Ascending aorta (tissue), 2 donors: ENCODE results near the gene SMPD4. TPM values are rescaled to one million over a fixed set of nuclear protein-coding genes. Genes with fewer than 3 reads are reported as not detected.
"Not testable (repeated sequence)": the region's sequence is repeated elsewhere in the genome, so short reads cannot be mapped to it uniquely, and the experiment has no call there.

ENCODE experiments used
- DNase-seq, 2 donors: peaks; one replicate each; pipeline ENCODE4 v3.0.0-alpha.2; 2019; ENCODE audit warnings: low spot score in 2 of 2
- H3K27ac ChIP-seq, 2 donors: fragments of 200-600 bp; sonication (generic); one replicate each; pipeline ENCODE4 v1.5.1; 2016 to 2017; ENCODE audit warnings: mild to moderate bottlenecking in 1 of 2
- H3K27me3 ChIP-seq: fragments of 200-600 bp; sonication (generic); one replicate; pipeline ENCODE4 v1.5.1; 2017
- H3K36me3 ChIP-seq, 2 donors: fragments of 200-600 bp; sonication (generic); one replicate each; pipeline ENCODE4 v1.5.1; 2016
- H3K4me1 ChIP-seq, 2 donors: fragments of 200-600 bp; sonication (generic); one replicate each; pipeline ENCODE4 v1.5.1; 2016 to 2017; ENCODE audit warnings: mild to moderate bottlenecking in 1 of 2
- H3K4me3 ChIP-seq, 2 donors: fragments of 200-600 bp; sonication (generic); one replicate each; pipeline ENCODE4 v1.5.1; 2016 to 2017; ENCODE audit warnings: mild to moderate bottlenecking in 1 of 2
- H3K9me3 ChIP-seq, 2 donors: fragments of 200-600 bp; sonication (generic); one replicate each; pipeline ENCODE4 v1.5.1; 2016
- intact Hi-C: fragments of 100-400 bp; cut with DNase I; formaldehyde crosslinking; loops from one replicate; pipeline ENCODE4 v1.15.1; 2023
- total RNA-seq: library from RNA; depleted of rRNA; stranded (reverse); fragments of >200 nt; gene quantifications from one replicate; pipeline ENCODE4 v1.1.0, GENCODE V29; 2016
- TF ChIP-seq, protein P1 (sequence below), 3 experiments: fragments of 200-600 bp in 2 of 3; fragments of 450-650 bp in 1 of 3; sonication (generic) in 2 of 3; IDR thresholded peaks; one replicate each; pipeline ENCODE4 v1.5.1; 2016 to 2019; ENCODE audit warnings: antibody characterized with exemption in 3 of 3, mild to moderate bottlenecking in 1 of 3, moderate library complexity in 1 of 3

SMPD4 gene
- total RNA-seq, 1 donor from 2014 or later, result 185 TPM

DNA sequence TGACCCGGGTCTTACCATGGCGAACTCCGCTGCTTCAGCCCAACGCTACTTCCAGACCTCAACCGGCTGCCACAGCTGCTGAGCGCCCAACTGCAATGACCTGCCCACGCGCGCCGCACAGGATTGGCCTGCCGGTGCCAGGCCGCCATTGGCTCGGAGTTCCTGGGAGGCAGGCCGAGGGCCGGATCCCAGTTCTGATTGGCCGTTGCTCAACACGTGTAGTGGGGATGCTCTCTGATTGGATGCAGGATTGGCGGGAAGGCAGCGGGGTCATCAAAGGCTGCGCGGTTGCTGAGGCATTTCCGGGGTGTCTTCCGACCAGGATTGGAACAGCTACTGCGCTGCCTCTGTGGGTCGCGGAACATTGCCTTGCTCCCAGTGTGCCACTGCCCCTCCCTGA is 16.9 kb upstream of the SMPD4 start, which contains the start of gene TUBA3E:
Gene TUBA3E, minus strand, starts transcription at position 97 of the 400 bp plus-strand sequence. Its CDS starts 79 bp downstream, at position 18.
- H3K9me3 ChIP-seq, result no peaks in the 10 kb centered on the region
- no peaks in the 10 kb centered on the region for H3K36me3 ChIP-seq
- DNase-seq, result no peak
- no peak within 1 kb of the TSS for H3K4me3 ChIP-seq
- intact Hi-C loops, result no loop called here
- no peaks in the 10 kb centered on the region for H3K27me3 ChIP-seq
- no peaks in the 10 kb centered on the region for H3K4me1 ChIP-seq
- no peak within 1 kb of the TSS for H3K27ac ChIP-seq
- TF ChIP-seq, protein P1, sequence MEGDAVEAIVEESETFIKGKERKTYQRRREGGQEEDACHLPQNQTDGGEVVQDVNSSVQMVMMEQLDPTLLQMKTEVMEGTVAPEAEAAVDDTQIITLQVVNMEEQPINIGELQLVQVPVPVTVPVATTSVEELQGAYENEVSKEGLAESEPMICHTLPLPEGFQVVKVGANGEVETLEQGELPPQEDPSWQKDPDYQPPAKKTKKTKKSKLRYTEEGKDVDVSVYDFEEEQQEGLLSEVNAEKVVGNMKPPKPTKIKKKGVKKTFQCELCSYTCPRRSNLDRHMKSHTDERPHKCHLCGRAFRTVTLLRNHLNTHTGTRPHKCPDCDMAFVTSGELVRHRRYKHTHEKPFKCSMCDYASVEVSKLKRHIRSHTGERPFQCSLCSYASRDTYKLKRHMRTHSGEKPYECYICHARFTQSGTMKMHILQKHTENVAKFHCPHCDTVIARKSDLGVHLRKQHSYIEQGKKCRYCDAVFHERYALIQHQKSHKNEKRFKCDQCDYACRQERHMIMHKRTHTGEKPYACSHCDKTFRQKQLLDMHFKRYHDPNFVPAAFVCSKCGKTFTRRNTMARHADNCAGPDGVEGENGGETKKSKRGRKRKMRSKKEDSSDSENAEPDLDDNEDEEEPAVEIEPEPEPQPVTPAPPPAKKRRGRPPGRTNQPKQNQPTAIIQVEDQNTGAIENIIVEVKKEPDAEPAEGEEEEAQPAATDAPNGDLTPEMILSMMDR (IDR thresholded peaks at IDR 0.05), result no peak

DNA sequence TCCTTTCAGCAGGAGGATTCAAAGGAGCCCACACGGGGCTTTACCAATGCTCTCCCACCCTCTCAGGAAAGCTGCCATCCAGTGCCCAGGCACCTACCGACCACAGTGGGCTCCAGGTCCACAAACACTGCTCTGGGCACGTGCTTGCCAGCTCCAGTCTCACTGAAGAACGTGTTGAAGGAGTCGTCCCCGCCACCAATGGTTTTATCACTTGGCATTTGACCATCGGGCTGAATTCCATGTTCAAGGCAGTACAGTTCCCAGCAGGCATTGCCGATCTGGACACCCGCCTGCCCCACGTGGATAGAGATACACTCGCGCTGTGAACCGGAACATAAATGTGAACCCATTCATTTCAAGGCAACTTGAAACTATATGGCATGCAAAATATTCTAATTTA is 14.7 kb upstream of the SMPD4 start:
- intact Hi-C loops, H3K27ac ChIP-seq, H3K9me3 ChIP-seq, H3K27me3 ChIP-seq, H3K4me1 ChIP-seq, DNase-seq, H3K4me3 ChIP-seq, H3K36me3 ChIP-seq: not testable (repeated sequence)

DNA sequence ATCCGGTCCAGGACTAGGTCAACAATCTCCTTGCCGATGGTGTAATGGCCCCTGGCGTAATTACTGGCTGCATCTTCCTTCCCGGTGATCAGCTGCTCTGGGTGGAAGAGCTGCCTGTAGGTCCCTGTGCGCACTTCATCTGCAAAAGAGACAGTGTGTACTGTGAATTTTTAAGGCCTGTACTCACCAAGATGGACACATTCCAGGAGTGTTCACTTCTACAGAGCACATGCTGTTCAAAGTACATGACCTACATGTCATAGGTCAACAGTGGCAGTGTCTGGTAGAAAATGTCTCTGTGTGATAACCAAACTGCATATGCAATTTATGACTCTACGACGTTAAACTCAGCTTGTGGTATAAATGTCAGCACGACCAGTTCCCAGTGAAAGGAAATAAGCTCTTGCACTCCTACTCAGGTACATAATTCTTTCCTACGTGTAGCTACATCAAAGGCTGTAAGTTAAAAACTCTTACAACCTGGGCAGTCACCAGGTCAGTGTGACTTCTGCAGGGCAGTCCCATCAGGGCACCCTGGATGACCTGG is 13.8 kb upstream of the SMPD4 start:
- H3K27me3 ChIP-seq, H3K27ac ChIP-seq, intact Hi-C loops: not testable (repeated sequence)

DNA sequence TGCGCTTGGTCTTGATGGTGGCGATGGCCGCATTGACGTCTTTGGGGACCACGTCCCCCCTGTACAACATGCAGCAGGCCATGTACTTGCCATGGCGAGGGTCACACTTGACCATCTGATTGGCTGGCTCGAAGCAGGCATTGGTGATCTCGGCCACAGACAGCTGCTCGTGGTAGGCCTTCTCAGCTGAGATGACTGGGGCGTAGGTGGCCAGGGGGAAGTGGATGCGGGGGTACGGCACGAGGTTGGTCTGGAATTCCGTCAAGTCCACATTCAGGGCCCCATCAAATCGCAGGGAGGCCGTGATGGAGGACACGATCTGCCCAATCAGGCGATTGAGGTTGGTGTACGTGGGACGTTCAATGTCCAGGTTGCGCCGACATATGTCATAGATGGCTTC is 12.4 kb upstream of the SMPD4 start:
- H3K4me1 ChIP-seq, H3K9me3 ChIP-seq, intact Hi-C loops, H3K4me3 ChIP-seq, DNase-seq, H3K36me3 ChIP-seq, H3K27ac ChIP-seq, H3K27me3 ChIP-seq: not testable (repeated sequence)

More for the DNA sequence above, 13.8 kb upstream of the SMPD4 start:
- not testable (repeated sequence) for H3K9me3 ChIP-seq, H3K4me1 ChIP-seq, DNase-seq, H3K4me3 ChIP-seq, H3K36me3 ChIP-seq

DNA sequence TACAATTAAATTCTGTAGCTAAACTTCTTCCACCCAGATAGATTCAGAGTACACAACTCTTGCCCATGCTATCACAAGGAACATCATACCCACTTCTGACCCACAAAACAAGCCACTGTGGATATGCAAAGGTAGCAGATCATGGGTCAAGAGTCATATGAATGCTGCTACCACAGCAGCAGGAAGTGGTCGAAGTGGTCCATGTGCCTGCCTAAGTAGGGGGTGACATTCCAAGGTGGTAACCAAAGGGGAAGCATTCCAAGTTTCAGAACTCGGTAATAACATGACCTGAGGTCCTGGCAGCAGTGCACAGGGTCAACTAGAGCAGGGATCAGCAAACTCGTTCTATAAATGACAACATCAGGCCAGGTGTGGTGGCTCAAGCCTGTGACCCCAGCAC is 11.0 kb upstream of the SMPD4 start:
- H3K4me3 ChIP-seq, H3K27ac ChIP-seq, intact Hi-C loops, H3K9me3 ChIP-seq, DNase-seq, H3K4me1 ChIP-seq, H3K36me3 ChIP-seq, H3K27me3 ChIP-seq: not testable (repeated sequence)

DNA sequence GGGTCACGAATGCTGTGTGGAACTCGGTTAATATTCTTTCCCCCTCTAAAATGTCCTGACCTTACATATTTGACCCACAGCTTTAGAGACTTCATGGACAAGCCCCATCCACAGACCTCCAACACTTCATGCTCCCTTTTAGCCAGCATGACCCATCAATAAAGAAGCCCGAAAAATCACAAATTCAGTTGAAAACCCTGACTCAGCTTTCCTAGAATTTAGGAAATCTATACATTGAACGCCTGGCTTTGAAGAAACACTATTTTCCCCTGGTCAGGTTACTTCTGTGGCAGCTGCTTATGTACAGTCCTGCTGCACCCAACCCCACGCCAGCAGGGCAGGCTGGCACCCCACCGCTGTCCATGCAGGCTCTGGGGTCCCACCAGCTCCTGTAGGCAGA is 9.9 kb upstream of the SMPD4 start:
- H3K4me1 ChIP-seq, H3K27me3 ChIP-seq, intact Hi-C loops, H3K9me3 ChIP-seq, H3K27ac ChIP-seq, H3K4me3 ChIP-seq, DNase-seq, H3K36me3 ChIP-seq: not testable (repeated sequence)

DNA sequence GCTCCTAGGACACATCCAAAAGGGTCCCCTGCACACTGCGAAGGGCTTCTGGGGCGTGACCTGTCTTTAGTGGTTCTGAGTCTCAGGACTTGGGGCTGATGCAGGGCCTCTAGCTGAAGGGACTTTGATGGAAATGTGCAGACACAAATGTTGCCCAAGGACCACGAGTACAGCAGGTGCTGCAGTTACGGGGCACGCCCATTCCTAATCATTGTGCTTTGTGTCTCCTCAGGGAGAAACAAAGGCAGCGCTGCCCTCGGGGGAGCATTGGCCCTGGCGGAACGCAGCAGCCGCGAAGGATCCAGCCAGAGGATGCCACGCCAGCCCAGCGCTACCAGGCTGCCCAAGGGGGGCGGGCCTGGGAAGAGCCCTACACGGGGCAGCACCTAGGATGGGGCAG is 8.8 kb upstream of the SMPD4 start:
- peaks cover 6 to 8% of the 10 kb centered on the region in 2 donors for H3K36me3 ChIP-seq
- intact Hi-C loops, result no loop called here
- no peaks in the 10 kb centered on the region for H3K27me3 ChIP-seq
- H3K9me3 ChIP-seq, result no peaks in the 10 kb centered on the region
- TF ChIP-seq, protein P1 (IDR thresholded peaks at IDR 0.05), result no peak
- DNase-seq, result no peak
- no peak overlapping the region for H3K4me3 ChIP-seq
- H3K27ac ChIP-seq, result no peak overlapping the region
- no peaks in the 10 kb centered on the region for H3K4me1 ChIP-seq

DNA sequence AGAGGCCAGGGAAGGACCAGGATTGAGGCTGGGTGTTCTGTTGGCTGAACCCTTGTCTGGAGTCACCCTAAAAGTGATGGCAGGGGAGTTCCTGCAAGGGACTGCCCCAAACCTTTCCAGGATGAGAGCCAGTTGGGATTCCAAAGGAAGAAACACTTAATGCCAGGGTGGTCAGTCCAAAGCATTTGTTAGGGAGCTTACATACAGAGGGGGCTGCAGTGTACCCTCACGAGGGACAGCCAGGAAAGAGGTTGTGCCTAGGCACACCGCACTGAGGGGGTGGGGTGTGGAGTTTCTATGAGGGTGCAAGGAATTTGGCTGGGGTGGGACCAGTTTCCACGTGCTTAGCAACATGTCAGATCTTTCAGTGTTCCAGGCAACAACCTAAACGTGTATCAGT is 7.6 kb upstream of the SMPD4 start:
- H3K27me3 ChIP-seq, H3K9me3 ChIP-seq, DNase-seq, H3K4me1 ChIP-seq, intact Hi-C loops, H3K36me3 ChIP-seq, H3K4me3 ChIP-seq, H3K27ac ChIP-seq: not testable (repeated sequence)

DNA sequence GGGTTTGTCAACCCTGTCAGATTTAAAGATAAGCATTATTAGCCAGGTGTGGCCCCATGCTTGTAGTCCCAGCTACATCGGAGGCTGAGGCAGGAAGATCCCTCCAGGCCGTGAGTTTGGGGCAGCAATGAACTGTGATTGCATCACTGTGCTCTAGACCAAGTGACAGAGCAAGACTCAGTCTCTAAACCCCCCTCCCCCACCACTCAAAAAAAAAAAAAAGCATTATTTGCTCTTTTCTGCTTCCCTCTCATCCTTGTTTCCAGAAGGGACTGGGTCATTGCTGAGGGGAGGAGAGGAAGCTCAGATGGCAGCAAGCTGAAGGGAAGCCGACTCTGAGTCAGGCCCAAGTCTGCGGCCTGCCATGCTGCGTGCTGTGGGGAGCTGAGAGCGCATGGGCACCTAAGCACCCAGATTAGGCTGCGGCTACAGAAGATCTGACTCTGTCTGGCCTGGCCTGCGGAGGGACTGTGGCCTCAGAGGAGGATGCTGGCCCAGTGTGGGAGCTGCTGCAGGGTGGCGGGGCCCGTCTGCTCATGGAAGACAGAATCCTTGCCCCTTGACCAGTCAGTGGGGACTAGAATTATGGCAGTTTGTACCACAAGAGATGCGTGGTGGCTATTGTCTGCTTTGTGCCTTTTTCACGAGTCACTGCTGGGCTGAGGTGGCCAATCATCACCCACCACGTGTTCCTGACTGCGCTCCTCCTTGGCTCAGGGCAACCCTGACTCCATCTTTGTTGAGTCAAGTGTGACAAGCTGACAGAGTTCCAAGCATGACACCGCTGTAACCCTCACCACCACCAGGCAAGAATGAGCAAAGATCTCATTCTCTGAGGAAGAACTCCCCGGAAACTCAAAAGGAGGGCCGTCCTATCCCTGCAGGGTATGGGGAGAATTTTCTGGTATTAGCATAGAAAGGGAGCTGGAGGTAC is 6.7 kb upstream of the SMPD4 start:
- H3K4me3 ChIP-seq, intact Hi-C loops, H3K27ac ChIP-seq, H3K4me1 ChIP-seq, H3K27me3 ChIP-seq, DNase-seq, H3K36me3 ChIP-seq, H3K9me3 ChIP-seq: not testable (repeated sequence)
